ENCODE data around the gene STK39.
"Not testable (repeated sequence)": the region's sequence is repeated elsewhere in the genome, so short reads cannot be mapped to it uniquely, and the experiment has no call there.

The STK39 gene

DNA sequence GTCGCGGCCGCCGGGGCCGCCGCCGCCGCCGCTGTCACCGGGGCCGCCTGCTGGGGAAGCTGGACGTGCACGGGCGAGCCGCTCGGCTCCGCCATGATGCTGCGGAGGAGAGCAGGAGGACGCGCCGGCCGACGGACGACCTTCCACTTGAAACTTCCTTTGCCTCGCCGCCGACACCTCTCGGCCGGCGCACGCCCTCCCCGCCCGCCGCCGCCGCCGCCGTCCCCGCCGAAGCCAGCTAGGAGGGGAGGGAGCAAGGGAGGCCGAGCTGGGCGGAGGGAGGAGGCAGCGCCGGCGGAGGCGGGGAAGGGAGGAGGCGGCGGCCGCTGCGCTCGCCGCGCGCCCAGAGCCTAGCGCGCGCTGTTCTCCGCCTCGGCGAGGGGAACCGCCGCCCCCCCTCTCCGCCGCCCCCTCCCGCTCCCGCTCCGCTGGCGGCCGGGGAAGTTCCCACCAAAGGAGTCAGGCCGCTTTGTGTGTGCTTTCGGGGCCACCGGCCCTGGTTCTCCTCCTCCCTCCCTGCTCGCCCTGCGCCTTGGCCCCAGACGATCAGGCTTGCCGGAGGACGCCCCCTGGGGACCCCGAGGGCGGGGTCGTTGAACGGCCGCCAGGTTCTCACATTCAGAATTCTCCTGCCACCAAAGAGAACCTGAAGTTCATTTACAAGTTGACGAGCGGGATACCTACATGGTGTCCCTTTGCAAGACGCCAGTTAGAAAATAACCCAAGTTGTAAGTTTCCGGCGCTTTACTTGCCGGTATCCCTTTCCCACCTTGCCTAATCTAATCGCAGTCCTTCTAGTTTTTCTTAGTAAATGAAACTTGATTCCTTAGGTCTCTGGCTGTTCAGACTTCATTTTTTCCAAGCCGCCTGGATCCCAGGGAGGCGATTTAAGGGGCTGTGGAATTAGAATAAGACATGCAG, at the start of gene STK39:
Gene STK39 (minus strand): TSS at position 255 of the 921 bp plus-strand sequence. CDS start 160 bp downstream, at position 95.
- DNase-seq (ENCODE audit: low read depth) = no peak

DNA sequence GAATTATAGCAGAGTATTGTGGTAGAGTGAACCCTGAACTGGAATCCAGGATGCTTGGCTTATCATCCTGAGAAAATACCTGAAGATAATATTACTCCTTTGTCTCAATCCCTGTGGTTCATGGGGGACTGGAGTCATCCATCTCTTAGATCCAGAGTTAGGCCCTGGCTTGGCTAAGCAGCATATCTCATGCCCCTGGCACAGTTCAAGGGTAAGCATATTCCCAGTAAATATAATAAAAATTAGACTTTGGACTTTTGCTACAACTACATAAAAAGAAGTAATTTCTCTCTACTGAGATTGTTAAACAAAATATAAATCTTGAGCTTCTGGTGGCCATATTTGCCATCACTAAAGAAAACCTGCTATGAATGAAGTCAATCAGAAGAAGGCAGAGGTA, 47.7 kb upstream of the STK39 start:
- DNase-seq (ENCODE audit: low read depth) = no peak

DNA sequence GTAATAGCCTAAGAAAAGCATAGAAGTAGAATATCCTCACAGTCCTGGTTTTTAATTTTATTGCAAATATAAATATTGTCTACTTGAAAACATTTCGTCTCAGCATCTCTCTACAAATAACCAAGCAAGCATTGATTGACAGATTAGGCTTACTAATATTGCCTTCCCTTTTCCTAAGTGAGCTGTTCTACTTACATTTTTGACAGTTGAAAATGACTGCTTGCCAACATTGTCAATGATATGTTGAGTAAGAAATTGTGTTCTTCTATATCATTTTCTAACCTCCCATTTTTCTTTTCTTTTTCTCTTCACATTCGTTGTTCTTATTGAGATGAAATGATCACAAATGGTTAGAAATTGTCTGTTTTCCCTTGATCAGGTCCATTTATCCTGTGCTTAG, 47.0 kb upstream of the STK39 start:
- DNase-seq (ENCODE audit: low read depth) = no peak

DNA sequence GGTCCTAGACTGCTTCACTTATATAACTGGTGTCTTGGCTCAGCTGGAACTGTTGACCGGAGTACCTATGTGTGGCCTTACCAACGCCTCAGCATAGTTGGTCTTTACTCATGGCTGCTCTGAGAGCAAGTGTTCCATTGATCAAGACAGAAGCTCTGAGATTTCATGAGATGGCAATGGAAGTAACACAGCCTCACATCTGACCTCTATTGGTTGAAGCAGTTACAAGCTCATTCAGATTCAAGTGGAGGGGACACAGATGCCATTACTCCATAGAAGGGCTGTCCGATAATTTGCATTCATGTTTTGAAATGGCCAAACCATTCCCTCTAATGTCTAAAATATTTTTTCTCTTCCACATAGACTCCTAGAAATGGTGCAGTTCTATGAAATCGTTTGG, 46.4 kb upstream of the STK39 start:
- DNase-seq (ENCODE audit: low read depth) = no peak

DNA sequence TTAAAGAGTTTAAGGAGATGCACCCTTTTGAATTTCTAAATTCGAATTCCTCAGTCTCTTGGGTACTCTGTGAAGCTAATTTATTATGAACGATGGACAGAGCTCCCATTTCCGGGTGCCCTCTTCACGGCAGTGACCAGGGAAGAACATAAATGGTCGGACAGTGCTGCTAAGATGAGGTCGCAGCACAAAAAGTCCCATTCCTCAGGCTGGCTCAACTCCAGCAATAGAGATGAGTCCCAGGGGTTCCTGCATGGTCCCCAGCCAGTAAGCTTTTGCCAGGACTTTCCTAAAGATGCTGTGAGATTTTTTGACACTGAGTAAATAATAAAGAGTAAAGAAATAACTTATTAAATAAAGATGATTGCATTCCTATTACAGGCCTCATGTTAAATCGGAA, 43.0 kb upstream of the STK39 start:
- no peak for DNase-seq (ENCODE audit: low read depth)

DNA sequence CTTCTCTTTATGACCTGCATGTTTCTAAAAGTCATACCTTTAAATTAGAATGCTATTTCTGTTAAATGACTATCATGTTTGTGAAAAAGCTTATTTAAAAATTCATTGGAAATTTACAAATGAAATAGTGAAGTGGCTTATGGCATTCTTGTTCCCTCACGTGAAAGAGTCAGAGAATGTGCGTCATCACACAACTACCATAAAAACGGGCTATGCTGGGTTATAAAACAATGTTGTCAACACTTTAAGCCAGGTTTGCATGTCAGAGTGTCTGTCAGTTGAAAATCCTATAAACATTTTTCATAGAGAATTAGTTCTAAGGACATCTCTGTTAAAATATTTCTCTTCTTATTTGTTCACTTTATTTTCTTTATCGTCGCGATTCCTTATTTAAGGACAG, 42.5 kb upstream of the STK39 start:
- no peak for DNase-seq (ENCODE audit: low read depth)

- DNase-seq (ENCODE audit: low read depth) = no peak
Measured at GRCh38 chr2:168286535-168286934, 39.1 kb upstream of the STK39 start.

- DNase-seq (ENCODE audit: low read depth) = peak; percentile 16
Measured at GRCh38 chr2:168278424-168278888, 31.1 kb upstream of the STK39 start.

DNA sequence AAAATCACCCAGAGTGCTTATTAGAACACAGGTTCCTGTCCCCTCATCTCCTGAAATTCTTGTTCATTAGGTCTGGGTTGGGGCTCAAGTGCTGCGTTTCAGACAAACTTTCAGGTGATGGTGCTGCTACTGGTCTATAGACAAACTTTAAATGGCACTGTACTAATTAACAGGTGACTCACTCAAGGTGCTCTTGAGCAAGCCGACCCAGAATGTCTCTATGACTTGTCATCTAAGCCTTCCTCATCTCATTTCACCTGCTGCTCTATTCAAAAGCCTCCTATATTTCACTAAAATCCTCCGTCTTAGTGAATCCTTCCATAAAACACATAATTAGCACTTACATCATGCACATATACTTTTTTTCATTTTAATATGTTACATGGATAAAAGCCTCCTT, 29.9 kb upstream of the STK39 start:
- DNase-seq (ENCODE audit: low read depth) = no peak

- no peak for DNase-seq (ENCODE audit: low read depth)
Measured at GRCh38 chr2:168272225-168272624, 24.8 kb upstream of the STK39 start.

GRCh38 chr2:168262926-168263325, 15.5 kb upstream of the STK39 start:
- not testable (repeated sequence) for DNase-seq (ENCODE audit: low read depth)

DNA sequence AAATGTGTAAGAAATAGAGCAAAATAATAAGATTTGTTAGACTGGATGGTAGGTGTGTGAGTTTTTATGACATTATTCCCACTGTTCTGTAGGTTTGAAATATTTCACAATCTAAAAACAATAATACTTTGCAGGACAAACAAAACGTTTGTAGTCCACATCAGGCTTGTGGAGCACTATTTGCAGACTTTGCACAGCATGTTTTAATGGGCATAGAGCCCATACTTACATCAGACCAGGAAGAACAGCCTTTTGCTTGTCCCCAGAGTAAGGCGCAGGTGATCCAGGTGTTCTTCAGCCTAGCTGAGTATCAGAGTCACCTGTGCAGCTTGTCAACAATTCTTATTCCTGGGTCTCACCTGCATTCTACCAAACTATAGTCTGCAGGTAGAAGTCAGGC, 9.1 kb upstream of the STK39 start:
- no peak for DNase-seq (ENCODE audit: low read depth)

DNA sequence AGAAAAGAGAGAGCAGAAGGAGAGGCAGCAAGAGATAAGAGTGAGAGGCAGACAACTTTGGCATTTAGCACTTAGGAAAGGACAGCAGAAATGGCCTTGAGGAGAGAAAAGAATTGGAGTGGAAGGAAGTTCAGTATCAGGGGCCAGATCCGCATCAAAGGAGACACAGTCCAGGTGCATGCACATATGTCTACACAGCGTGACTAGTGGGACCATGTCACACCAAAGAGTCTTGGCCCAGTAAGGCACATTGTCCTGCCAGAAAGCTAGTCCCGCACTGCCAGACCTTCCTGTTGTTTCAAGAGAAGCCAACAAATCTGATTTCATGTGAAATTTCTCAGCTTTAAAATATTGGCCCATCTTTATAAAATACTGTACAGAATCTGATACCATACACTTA, 8.5 kb upstream of the STK39 start:
- DNase-seq (ENCODE audit: low read depth) = no peak

DNA sequence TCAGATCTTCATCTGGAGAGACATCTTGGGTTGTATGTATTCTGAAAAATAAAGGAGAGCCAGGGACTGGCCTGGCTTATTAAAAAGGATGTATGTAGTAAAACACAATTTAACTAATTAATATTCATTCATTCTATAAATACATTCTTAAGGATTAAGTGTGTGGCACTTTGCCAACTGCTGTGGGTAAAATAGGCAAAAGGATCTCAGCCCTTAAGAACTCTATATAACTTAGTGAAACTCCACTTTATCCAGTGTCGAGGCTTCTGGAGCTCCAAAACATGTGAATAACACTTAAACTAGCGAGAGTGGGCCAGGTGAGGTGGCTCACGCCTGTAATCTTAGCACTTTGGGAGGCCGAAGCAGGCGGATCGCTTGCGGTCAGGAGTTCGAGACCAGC, 7.7 kb upstream of the STK39 start:
- no peak for DNase-seq (ENCODE audit: low read depth)

GRCh38 chr2:168254158-168254935, 7.0 kb upstream of the STK39 start:
- no peak for DNase-seq (ENCODE audit: low read depth)

DNA sequence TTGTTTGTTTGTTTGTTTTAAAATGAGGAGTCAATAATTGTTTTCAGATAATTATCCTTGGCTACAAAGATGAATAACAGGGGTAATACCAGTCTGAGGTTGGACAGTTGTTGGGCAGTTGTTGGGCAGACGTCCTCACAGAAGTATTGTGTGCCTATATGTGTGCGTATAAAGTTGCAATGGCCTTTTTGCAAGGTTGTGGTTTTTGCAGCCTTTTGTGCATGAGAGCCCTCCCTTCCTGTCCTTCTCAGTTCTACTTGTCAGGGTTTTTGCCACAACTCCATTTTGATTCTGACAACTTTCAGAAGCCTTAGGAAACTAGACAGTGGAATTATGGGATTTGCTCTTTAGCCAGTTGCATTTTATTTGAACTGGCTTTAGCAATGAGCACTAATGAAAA, 6.0 kb upstream of the STK39 start:
- DNase-seq (ENCODE audit: low read depth) = no peak

GRCh38 chr2:168252976-168253375, 5.6 kb upstream of the STK39 start:
- no peak for DNase-seq (ENCODE audit: low read depth)

GRCh38 chr2:168246483-168247340, 683 bp downstream of the STK39 start:
- no peak for DNase-seq (ENCODE audit: low read depth)

DNA sequence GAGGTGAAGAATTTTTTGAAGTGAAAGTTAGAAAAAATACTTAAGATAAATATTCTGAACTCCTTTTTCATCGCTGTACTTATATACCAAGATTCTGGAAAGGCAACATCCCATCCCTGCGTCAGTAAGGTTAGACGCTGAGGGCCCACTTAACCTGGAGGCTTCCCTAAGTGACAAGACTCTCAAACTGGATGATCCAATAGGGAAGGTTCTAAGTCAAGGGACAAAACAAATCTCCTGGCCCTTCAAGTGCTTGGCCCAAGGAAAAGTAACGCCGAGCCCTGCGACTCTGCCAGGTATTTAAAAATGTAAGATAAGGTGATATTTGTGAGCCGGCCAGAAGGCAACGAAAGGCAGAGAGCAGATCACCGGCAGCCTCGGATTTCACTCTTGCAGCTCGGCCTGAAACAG, 1.3 kb downstream of the STK39 start:
- DNase-seq (ENCODE audit: low read depth) = no peak

DNA sequence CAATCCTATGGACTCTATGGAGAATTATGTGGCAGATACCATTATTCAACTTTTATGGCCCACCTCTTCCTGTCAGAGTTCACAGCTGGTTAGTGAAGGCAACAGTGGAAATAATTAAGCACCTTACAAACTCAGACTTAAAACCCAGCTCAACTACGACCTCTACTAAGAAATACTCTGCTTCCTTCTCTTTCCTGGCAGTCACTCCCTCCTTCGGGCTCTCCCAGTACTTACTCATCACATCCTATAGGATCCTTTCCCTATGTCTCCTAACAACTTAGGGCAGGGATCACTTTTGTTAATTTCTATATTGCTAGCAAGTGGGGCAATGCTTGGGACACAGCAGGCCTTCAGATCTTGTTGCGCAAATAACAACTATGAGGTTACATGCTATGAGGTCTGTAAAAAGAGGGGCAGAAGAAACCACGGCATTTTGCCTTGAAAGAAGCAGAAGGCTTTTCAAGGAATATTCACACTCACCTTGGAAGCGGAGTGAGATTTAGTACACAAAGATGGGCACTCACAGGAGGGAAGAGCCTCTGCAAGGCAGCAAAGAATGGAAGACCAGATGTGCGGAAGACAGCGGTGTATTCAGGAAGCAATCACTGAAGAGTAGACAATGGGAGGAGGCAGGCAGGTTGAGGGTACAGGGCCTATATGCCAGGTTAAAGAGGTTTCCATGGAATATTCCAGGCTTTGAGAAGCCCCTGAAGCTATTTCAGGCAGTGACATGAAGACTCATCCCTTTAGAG, 2.1 kb downstream of the STK39 start:
- DNase-seq (ENCODE audit: low read depth) = no peak

DNA sequence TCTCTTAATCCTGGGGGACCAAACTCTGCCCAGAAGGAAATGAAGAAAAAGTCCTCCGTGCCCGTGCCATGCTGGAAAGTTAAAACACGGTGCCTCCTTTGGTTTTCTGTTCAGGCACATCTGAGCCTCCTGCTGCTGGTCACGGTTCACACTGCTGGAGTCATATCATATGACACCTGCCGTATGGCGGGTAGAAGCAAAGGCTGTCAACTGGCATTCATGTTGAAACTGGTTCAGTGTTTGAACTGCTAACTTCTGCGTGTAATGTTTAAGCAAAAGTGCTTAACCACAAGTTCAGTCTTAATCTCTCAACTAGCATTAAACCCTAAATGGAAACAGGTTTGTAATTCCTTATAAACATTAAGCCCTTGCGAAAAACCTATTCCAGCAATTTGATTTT, 3.1 kb downstream of the STK39 start:
- no peak for DNase-seq (ENCODE audit: low read depth)

Data from GM04503 (cell line).